Stimulated activated CD8-positive, alpha-beta memory T cell treated with anti-CD3 and anti-CD28 coated beads, Interleukin-15, amount 100 ng/mL, for 24 hours (primary cell): ENCODE measurements around the gene LRRC73.
"Not testable (repeated sequence)": the region's sequence is repeated elsewhere in the genome, so short reads cannot be mapped to it uniquely, and the experiment has no call there.

Experiments used
- DNase-seq: peaks from one replicate; pipeline ENCODE4 v3.0.0-alpha.2; 2020; ENCODE audit warnings: low read depth

The LRRC73 gene, protein sequence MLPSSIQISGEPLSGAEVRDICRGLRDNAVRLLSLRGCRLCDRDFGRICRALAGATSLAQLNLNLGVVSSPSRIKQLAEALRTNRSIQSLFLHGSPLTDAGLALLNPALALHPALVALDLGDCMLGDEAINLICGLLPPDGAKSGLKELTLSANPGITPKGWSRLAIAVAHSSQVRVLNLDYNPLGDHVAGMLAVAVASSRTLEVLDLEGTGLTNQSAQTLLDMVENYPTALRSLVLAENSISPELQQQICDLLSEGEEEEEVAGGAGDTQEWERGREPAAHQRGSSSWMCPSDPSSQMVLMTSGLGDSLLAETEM

GRCh38 chr6:43509984-43510826 lies at the start of gene LRRC73:
Gene LRRC73, minus strand, starts transcription at chr6:43510346. Its CDS starts 561 bp downstream, at chr6:43509785.
- DNase-seq, result peak; percentile 65

DNA sequence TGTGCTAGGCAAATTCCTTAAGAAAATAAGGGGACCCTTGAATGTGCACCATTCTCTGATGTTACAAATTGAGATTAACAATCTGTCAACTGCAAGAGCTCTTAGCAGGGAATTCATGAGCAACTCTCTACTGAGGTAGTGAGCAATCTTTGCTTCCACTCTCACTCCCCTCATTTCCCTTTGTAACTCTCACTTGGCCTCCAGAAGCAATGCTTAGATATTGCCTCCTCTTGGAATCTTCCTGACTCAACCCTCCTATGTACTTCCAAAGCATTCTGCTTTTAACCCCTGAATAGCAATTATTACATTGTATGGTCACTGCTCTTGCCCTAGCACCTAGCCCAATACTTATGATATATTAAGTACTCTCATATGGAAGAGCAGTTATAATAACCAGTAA lies 49.2 kb upstream of the LRRC73 start:
- DNase-seq, result no peak

DNA sequence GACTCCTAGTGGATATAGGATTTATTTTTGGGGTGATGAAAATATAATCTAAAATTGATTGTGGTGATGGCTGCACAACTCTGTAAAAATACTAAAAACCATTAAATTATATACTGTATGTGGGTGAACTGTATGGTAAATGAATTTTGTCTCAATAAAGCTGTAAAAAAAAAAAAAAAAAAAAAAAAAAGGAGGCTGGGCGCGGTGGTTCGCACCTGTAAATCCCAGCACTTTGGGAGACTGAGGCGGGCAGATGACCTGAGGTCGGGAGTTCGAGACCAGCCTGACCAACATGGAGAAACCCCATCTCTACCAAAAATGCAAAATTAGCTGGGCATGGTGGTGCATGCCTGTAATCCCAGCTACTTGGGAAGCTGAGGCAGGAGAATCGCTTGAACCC lies 47.5 kb upstream of the LRRC73 start:
- DNase-seq, result not testable (repeated sequence)

DNA sequence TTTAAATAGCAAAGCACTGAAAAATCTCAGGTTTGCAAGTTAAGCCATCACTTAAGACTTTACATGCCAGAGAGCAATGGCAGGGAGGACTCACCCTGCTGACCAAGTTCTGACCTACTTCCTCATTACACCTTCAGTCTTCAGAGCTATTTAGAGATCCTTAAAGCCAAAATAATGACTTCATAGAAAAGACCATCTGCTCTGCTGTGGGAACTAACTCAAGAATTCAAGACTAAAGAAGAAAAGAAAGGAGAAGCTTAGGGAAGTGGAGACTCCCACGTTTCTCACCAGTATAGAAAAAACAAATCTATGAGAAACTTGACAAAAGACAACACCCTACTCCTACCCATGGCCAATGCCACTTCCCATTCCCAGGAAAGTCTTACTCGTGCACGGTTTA lies 37.1 kb upstream of the LRRC73 start:
- no peak for DNase-seq

DNA sequence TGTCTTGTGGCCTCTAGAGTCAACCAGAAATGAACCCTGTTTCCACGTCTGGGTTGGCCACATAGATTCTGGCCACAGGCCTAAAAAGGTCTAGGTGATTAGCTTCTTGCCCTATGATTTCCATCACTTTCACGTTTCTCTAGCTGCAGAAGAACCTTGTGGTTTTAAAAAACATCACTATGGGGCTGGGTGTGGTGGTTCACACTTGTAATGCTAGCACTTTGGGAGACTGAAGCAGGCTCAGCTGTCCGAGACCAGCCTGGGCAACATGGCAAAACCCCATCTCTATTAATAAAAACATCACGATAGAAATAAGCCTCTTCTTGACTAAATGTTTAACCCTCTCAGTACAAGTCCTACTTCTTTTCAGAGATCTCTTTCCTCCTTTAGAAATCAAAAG lies 34.3 kb upstream of the LRRC73 start:
- no peak for DNase-seq

- no peak for DNase-seq
Observed at GRCh38 chr6:43541774-43542471, 31.8 kb upstream of the LRRC73 start.

DNA sequence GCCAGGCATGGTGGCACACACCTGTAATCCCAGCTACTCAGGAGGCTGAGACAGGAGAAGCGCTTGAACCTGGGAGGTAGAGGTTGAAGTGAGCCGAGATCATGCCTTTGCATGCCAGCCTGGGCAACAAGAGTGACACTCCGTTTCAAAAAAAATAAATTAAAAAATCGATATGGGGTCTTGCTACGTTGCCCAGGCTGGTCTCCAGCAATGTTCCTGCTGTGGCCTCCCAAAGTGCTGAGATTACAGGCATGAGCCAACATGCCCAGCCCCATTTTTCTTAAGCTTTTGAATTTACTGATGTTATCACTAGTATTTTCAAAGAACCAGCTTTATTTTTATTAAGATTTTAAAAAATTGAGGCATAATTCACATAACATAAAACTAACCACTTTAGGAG lies 30.4 kb upstream of the LRRC73 start:
- no peak for DNase-seq

GRCh38 chr6:43539409-43539808 lies 29.3 kb upstream of the LRRC73 start:
- not testable (repeated sequence) for DNase-seq

- DNase-seq, result not testable (repeated sequence)
Observed at GRCh38 chr6:43538986-43539385, 28.8 kb upstream of the LRRC73 start.

GRCh38 chr6:43532201-43532600 lies 22.1 kb upstream of the LRRC73 start:
- no peak for DNase-seq

- DNase-seq, result no peak
Observed at GRCh38 chr6:43524483-43524961, 14.4 kb upstream of the LRRC73 start.

- DNase-seq, result no peak
Observed at GRCh38 chr6:43523284-43523683, 13.1 kb upstream of the LRRC73 start.

GRCh38 chr6:43522547-43523261 lies 12.6 kb upstream of the LRRC73 start:
- no peak for DNase-seq

DNA sequence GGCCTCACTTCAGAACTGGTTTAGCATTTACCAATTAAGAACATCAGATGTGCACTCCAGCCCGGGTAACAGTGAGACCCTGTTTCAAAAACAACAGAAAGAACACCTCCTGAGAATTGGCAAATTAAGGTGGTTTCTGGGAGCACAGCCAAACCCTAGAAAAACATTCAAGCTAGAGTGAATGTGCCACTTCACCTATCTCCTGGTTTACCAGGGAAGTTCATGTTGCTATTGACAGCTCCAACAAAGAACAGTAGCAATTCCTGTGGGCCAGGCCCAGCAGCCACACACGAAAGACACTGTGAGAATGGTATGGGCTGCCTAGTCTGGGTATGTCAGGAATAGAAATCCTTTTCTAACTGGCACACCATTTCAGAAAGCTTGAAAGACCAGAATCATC lies 11.7 kb upstream of the LRRC73 start:
- no peak for DNase-seq

- no peak for DNase-seq
Observed at GRCh38 chr6:43520097-43520496, 10.0 kb upstream of the LRRC73 start.

- no peak for DNase-seq
Observed at GRCh38 chr6:43517505-43518357, 7.6 kb upstream of the LRRC73 start.

- peak; percentile 90 for DNase-seq
Observed at GRCh38 chr6:43516697-43517504, 6.8 kb upstream of the LRRC73 start, which contains the start of the genes POLR1C and YIPF3. Gene POLR1C, plus strand, starts transcription at chr6:43517089. Its CDS starts 21 bp downstream, at chr6:43517110. Gene YIPF3, minus strand, starts transcription at chr6:43516926. Its CDS starts 119 bp downstream, at chr6:43516807.

- no peak for DNase-seq
Observed at GRCh38 chr6:43516367-43516696, 6.2 kb upstream of the LRRC73 start.

- no peak for DNase-seq
Observed at GRCh38 chr6:43515808-43516207, 5.7 kb upstream of the LRRC73 start.

DNA sequence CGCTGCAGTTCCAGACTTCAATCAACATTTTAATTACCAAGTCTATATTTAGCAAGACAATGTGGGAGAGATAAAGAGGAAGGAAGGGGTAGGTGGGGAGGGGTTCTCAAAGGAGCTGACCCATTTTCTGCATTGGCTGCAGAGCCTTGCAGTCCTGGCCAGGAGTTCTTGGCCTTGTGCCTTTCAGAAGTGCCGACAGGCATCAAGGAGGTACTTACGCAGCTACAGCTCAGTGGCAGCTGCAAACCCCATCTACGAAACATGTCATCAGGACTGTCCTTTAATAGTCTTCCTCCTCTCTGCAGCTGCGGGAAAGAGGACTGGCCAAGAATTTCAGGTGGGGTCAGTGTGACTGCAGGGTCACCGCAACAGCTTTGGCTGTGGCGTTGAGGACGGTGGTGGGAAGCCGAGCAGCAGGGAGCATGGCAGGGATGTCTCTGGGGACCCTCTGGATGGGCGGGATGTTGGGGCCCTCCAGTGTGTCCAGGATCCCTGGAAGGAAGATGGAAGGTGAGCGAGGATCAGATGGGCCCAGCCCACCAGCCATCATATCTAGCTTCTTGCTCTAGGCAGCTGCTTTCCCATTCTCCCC lies 1.8 kb upstream of the LRRC73 start:
- DNase-seq, result no peak
